Stimulated activated CD8-positive, alpha-beta memory T cell treated with anti-CD3 and anti-CD28 coated beads, Interleukin-2, amount 100 ng/mL, for 48 hours (primary cell): ENCODE measurements around the gene EIF3K.
"Not testable (repeated sequence)": the region's sequence is repeated elsewhere in the genome, so short reads cannot be mapped to it uniquely, and the experiment has no call there.

Experiments
- DNase-seq, 2 donors: peaks; one replicate each; pipeline ENCODE4 v3.0.0-alpha.2; 2020; ENCODE audit warnings: low read depth in 2 of 2

Gene EIF3K

GRCh38 chr19:38618590-38619360 is at the start of gene EIF3K:
EIF3K (plus strand) TSS chr19:38619188; CDS start chr19:38619269, 81 bp downstream.
- peak; percentile 97 to 98 for DNase-seq

- no peak for DNase-seq
Measured at GRCh38 chr19:38569368-38569983, 49.5 kb upstream of the EIF3K start.

GRCh38 chr19:38571682-38572081 is 47.3 kb upstream of the EIF3K start:
- no peak for DNase-seq

- no peak for DNase-seq
Measured at GRCh38 chr19:38577826-38578225, 41.2 kb upstream of the EIF3K start.

- DNase-seq = not testable (repeated sequence)
Measured at GRCh38 chr19:38579304-38579703, 39.7 kb upstream of the EIF3K start.

GRCh38 chr19:38580080-38580479 is 38.9 kb upstream of the EIF3K start:
- DNase-seq = no peak

GRCh38 chr19:38583219-38583984 is 35.6 kb upstream of the EIF3K start:
- no peak for DNase-seq

GRCh38 chr19:38583985-38584305 is 35.0 kb upstream of the EIF3K start:
- DNase-seq = no peak

GRCh38 chr19:38587562-38587961 is 31.4 kb upstream of the EIF3K start:
- no peak for DNase-seq

- no peak for DNase-seq
Measured at GRCh38 chr19:38588041-38588440, 30.9 kb upstream of the EIF3K start.

- DNase-seq = no peak
Measured at GRCh38 chr19:38592940-38593339, 26.0 kb upstream of the EIF3K start.

- DNase-seq = peak; percentile 15 to 31
Measured at GRCh38 chr19:38596057-38596981, 22.7 kb upstream of the EIF3K start.

- no peak for DNase-seq
Measured at GRCh38 chr19:38597075-38597474, 21.9 kb upstream of the EIF3K start.

- DNase-seq = no peak
Measured at GRCh38 chr19:38599722-38600121, 19.3 kb upstream of the EIF3K start.

- DNase-seq = not testable (repeated sequence)
Measured at GRCh38 chr19:38602856-38603255, 16.1 kb upstream of the EIF3K start.

GRCh38 chr19:38606131-38606530 is 12.9 kb upstream of the EIF3K start:
- DNase-seq = no peak

GRCh38 chr19:38614289-38614688 is 4.7 kb upstream of the EIF3K start:
- DNase-seq = no peak

- no peak for DNase-seq
Measured at GRCh38 chr19:38615007-38615581, 3.9 kb upstream of the EIF3K start.

GRCh38 chr19:38616265-38616664 is 2.7 kb upstream of the EIF3K start:
- no peak for DNase-seq

GRCh38 chr19:38617283-38617763 is 1.7 kb upstream of the EIF3K start:
- DNase-seq = no peak
